CD4-positive, alpha-beta T cell (primary cell): ENCODE results near the gene OR2L8. TPM values are rescaled to one million over a fixed set of nuclear protein-coding genes. Genes with fewer than 3 reads are reported as not detected.

Experiments
- ATAC-seq: fragments of 200-7000 bp; cut with Tn5 transposase; one replicate; pipeline ENCODE4 v1.10.0; 2022; ENCODE audit warnings: mild to moderate bottlenecking; ENCODE audit not compliant: poor library complexity
- CTCF ChIA-PET: fragments of 350-600 bp; sonication (Branson Sonifier 250); formaldehyde crosslinking; loops from one replicate; lab custom pipeline; 2021; ENCODE audit warnings: antibody characterized with exemption, inconsistent platforms; lab: Charles Lee
- POLR2A ChIA-PET: fragments of 350-600 bp; sonication (Branson Sonifier 250); formaldehyde crosslinking; loops from one replicate; lab custom pipeline; 2021; ENCODE audit warnings: antibody characterized with exemption, inconsistent platforms; lab: Charles Lee
- DNase-seq, 14 experiments: peaks; one replicate each; pipeline ENCODE4 v3.0.0-alpha.2; 2013 to 2020; ENCODE audit warnings: mixed read lengths in 2 of 14
- H3K27ac ChIP-seq, 2 donors: one replicate each; pipeline versions ENCODE4 v1.5.1 to v1.7.0; 2013; ENCODE audit warnings: low read length in 2 of 2, low read depth in 1 of 2, mild to moderate bottlenecking in 1 of 2
- H3K27me3 ChIP-seq, 2 experiments: 1 replicate in 1 of 2; 2 replicates in 1 of 2; pipeline versions ENCODE4 v1.6.1 to v1.7.0; 2013; ENCODE audit warnings: low read length in 2 of 2, control low read depth in 1 of 2, mild to moderate bottlenecking in 1 of 2, moderate library complexity in 1 of 2; ENCODE audit not compliant: insufficient read depth in 2 of 2, control insufficient read depth in 1 of 2
- H3K36me3 ChIP-seq: one replicate; pipeline ENCODE4 v1.6.1; 2013; ENCODE audit warnings: low read length, control low read depth; ENCODE audit not compliant: insufficient read depth
- H3K4me1 ChIP-seq: one replicate; pipeline ENCODE4 v1.6.1; 2013; ENCODE audit warnings: low read length, control low read depth; ENCODE audit not compliant: insufficient read depth
- H3K4me3 ChIP-seq: one replicate; pipeline ENCODE4 v1.5.1; 2013; ENCODE audit warnings: mild to moderate bottlenecking, low read length, moderate library complexity
- H3K9me3 ChIP-seq, 2 experiments: 1 replicate in 1 of 2; 2 replicates in 1 of 2; pipeline versions ENCODE4 v1.6.1 to v1.7.0; 2013; ENCODE audit warnings: low read length in 2 of 2, mild to moderate bottlenecking in 2 of 2, control low read depth in 1 of 2, moderate library complexity in 1 of 2; ENCODE audit not compliant: control insufficient read depth in 1 of 2, insufficient read depth in 1 of 2
- H3K27ac Mint-ChIP-seq: one replicate; pipeline ENCODE4 v1.8.0; 2020; ENCODE audit warnings: mixed read lengths
- H3K27me3 Mint-ChIP-seq: one replicate; pipeline ENCODE4 v1.8.0; 2021; ENCODE audit warnings: mixed read lengths
- H3K36me3 Mint-ChIP-seq: one replicate; pipeline ENCODE4 v1.8.0; 2021; ENCODE audit warnings: low read depth, mixed read lengths
- H3K4me1 Mint-ChIP-seq: one replicate; pipeline ENCODE4 v1.8.0; 2021; ENCODE audit warnings: low read depth, mixed read lengths
- H3K4me3 Mint-ChIP-seq: one replicate; pipeline ENCODE4 v1.8.0; 2020; ENCODE audit warnings: mild to moderate bottlenecking, mixed read lengths
- H3K9me3 Mint-ChIP-seq: one replicate; pipeline ENCODE4 v1.8.0; 2020; ENCODE audit warnings: mixed read lengths
- intact Hi-C, 2 experiments: fragments of 100-400 bp; cut with DNase I in 1 of 2; cut with micrococcal nuclease in 1 of 2; formaldehyde crosslinking; loops; one replicate each; pipeline versions ENCODE4 v1.15.1 to v1.9.0; 2023 to 2025; cut with DNase I, micrococcal nuclease
- polyA plus RNA-seq, 2 donors: library from polyadenylated mRNA; unstranded; fragments of 120-200 nt; gene quantifications; one replicate each; pipeline ENCODE4 v1.2.1, GENCODE V29; 2013
- total RNA-seq, 174 experiments: library from RNA in 2 of 174; stranded (reverse) in 2 of 174; gene quantifications; one replicate each; pipeline ENCODE4 v1.2.3 and lab custom pipeline; 2021 to 2026
- TF ChIP-seq, protein P1 (sequence below): fragments of 200-600 bp; IDR thresholded peaks from one replicate; pipeline ENCODE4 v1.8.0; 2022; ENCODE audit warnings: antibody characterized with exemption, mild to moderate bottlenecking

Gene OR2L8, protein sequence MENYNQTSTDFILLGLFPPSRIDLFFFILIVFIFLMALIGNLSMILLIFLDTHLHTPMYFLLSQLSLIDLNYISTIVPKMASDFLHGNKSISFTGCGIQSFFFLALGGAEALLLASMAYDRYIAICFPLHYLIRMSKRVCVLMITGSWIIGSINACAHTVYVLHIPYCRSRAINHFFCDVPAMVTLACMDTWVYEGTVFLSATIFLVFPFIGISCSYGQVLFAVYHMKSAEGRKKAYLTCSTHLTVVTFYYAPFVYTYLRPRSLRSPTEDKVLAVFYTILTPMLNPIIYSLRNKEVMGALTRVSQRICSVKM
- total RNA-seq, result under 1 TPM; 0.55 to 0.78 TPM
- 0.10 TPM for polyA plus RNA-seq (2013, experiment 1 of 2)
- 0.10 TPM for polyA plus RNA-seq (2013, experiment 2 of 2)
- total RNA-seq (lab: John Stamatoyannopoulos, UW), result 0 to 0.65 (median 0) reads per million in 172 experiments

DNA sequence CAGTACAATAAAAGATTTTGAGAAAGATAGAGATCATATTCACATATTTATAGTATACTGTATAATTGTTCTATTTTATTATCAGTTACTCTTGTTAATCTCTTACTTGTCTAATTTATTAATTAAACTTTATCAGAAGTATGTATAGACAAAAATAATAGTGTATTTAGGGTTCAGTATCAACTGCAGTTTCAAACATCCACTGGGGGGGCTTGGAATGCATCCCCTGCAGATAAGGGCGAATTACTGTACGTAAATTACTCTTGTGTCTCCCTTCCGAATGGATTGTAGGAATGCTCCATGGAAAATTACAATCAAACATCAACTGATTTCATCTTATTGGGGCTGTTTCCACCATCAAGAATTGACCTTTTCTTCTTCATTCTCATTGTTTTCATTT, at the start of gene OR2L8:
TSS of gene OR2L8 (plus strand) at position 301 of the 400 bp plus-strand sequence. CDS start at position 301, 0 bp downstream.
- Mint-ChIP-seq H3K9me3 (no peaks in the 10 kb centered on the region), H3K4me1 (no peaks in the 10 kb centered on the region), H3K27ac (no peak within 1 kb of the TSS), H3K4me3 (no peak within 1 kb of the TSS), H3K36me3 (peaks cover 10% of the 10 kb centered on the region), H3K27me3 (no peaks in the 10 kb centered on the region)
- DNase-seq (no peak), ATAC-seq (no peak)
- Histone ChIP-seq H3K27me3 (no peaks in the 10 kb centered on the region), H3K4me3 (no peak within 1 kb of the TSS), H3K4me1 (no peaks in the 10 kb centered on the region), H3K27ac (no peak within 1 kb of the TSS), H3K9me3 (no peaks in the 10 kb centered on the region), H3K36me3 (no peaks in the 10 kb centered on the region)
- intact Hi-C loops, result no loop called here
- TF ChIP-seq, protein P1, sequence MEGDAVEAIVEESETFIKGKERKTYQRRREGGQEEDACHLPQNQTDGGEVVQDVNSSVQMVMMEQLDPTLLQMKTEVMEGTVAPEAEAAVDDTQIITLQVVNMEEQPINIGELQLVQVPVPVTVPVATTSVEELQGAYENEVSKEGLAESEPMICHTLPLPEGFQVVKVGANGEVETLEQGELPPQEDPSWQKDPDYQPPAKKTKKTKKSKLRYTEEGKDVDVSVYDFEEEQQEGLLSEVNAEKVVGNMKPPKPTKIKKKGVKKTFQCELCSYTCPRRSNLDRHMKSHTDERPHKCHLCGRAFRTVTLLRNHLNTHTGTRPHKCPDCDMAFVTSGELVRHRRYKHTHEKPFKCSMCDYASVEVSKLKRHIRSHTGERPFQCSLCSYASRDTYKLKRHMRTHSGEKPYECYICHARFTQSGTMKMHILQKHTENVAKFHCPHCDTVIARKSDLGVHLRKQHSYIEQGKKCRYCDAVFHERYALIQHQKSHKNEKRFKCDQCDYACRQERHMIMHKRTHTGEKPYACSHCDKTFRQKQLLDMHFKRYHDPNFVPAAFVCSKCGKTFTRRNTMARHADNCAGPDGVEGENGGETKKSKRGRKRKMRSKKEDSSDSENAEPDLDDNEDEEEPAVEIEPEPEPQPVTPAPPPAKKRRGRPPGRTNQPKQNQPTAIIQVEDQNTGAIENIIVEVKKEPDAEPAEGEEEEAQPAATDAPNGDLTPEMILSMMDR, result no peak
- POLR2A ChIA-PET, result no interaction called here
- CTCF ChIA-PET, result no interaction called here

DNA sequence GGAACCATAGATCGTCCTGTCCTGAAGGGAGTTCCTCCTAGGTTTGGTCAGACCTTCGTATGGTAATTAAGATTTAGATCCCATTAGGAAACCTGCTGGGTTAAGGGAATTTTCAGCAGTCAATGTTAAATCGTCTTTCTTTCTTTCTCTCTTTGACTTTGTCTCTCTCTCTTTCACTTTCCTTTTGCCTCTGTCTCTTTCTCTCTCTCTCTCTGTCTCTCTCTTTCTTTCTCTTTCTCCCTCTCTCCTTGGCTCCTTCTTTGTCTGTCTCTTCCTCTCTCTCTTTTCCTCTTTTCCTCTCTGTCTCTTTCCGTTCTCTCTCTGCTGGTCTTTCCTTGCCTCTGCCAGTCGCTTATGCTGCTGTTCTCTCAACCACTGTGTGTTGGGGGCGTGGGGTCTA, 44.5 kb upstream of the OR2L8 start:
- no peaks in the 10 kb centered on the region for H3K4me1 ChIP-seq
- intact Hi-C loops, result no loop called here
- Mint-ChIP-seq H3K4me3 (no peak overlapping the region), H3K9me3 (no peaks in the 10 kb centered on the region), H3K27me3 (no peaks in the 10 kb centered on the region), H3K27ac (no peak overlapping the region), H3K4me1 (peaks cover 18% of the 10 kb centered on the region), H3K36me3 (peaks cover 7% of the 10 kb centered on the region)
- ChIA-PET CTCF (no interaction called here), POLR2A (no interaction called here)
- TF ChIP-seq, protein P1, result no peak
- H3K9me3 ChIP-seq, result peaks cover 0 to 6% of the 10 kb centered on the region in 2 experiments
- H3K27ac ChIP-seq, result no peak overlapping the region
- H3K4me3 ChIP-seq, result no peak overlapping the region
- no peaks in the 10 kb centered on the region for H3K27me3 ChIP-seq
- DNase-seq (no peak), ATAC-seq (no peak)
- no peaks in the 10 kb centered on the region for H3K36me3 ChIP-seq

DNA sequence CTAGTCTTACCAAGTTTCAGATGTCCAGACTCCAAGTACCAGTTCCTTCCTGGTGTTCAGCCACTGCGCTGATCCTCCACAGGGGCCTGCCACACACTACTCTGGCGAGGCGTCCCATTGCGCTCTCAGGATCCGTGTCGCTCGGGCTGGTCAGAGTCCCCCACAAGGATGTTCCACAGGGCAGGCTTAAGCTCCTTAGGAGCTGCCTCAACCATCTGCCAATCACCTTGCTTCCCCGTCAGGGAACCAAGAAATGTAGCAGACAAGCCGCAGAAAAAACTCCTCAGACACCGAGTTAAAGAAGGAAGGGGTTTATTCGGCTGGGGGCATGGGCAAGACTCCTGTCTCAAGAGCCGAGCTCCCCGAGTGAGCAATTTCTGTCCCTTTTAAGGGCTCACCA, 43.5 kb upstream of the OR2L8 start:
- ChIA-PET POLR2A (no interaction called here), CTCF (no interaction called here)
- Mint-ChIP-seq H3K9me3 (no peaks in the 10 kb centered on the region), H3K27ac (no peak overlapping the region), H3K4me1 (peaks cover 18% of the 10 kb centered on the region), H3K27me3 (no peaks in the 10 kb centered on the region), H3K4me3 (peak overlapping the region; percentile 66), H3K36me3 (peaks cover 7% of the 10 kb centered on the region)
- Histone ChIP-seq H3K4me3 (no peak overlapping the region), H3K4me1 (no peaks in the 10 kb centered on the region), H3K27me3 (no peaks in the 10 kb centered on the region), H3K9me3 (peaks cover 0 to 6% of the 10 kb centered on the region in 2 experiments), H3K27ac (no peak overlapping the region), H3K36me3 (no peaks in the 10 kb centered on the region)
- intact Hi-C loops, result no loop called here
- DNase-seq (no peak), ATAC-seq (no peak)
- TF ChIP-seq, protein P1, result no peak
